ENCODE measurements around the gene CYREN.
"Not testable (repeated sequence)": the region's sequence is repeated elsewhere in the genome, so short reads cannot be mapped to it uniquely, and the experiment has no call there.

CYREN gene

GRCh38 chr7:135160858-135161653 lies 9.5 kb downstream of the CYREN start:
- DNase-seq (ENCODE audit: low read depth in 4 of 4, low spot score in 1 of 4) = no peak

GRCh38 chr7:135160098-135160857 lies 10.2 kb downstream of the CYREN start:
- DNase-seq (ENCODE audit: low read depth in 4 of 4, low spot score in 1 of 4) = no peak

GRCh38 chr7:135159359-135160085 lies 11.0 kb downstream of the CYREN start:
- no peak for DNase-seq (ENCODE audit: low read depth in 4 of 4, low spot score in 1 of 4)

GRCh38 chr7:135158874-135159273 lies 11.6 kb downstream of the CYREN start:
- no peak for DNase-seq (ENCODE audit: low read depth in 4 of 4, low spot score in 1 of 4)

- DNase-seq (ENCODE audit: low read depth in 4 of 4, low spot score in 1 of 4) = no peak
Observed at GRCh38 chr7:135158141-135158655, 12.3 kb downstream of the CYREN start.

- no peak for DNase-seq (ENCODE audit: low read depth in 4 of 4, low spot score in 1 of 4)
Observed at GRCh38 chr7:135156290-135156689, 14.2 kb downstream of the CYREN start.

GRCh38 chr7:135154734-135155133 lies 15.8 kb downstream of the CYREN start:
- DNase-seq (ENCODE audit: low read depth in 4 of 4, low spot score in 1 of 4) = no peak

GRCh38 chr7:135152442-135152841 lies 18.1 kb downstream of the CYREN start:
- DNase-seq (ENCODE audit: low read depth in 4 of 4, low spot score in 1 of 4) = no peak

- DNase-seq (ENCODE audit: low read depth in 4 of 4, low spot score in 1 of 4) = no peak
Observed at GRCh38 chr7:135151533-135151932, 19.0 kb downstream of the CYREN start.

GRCh38 chr7:135151132-135151531 lies 19.4 kb downstream of the CYREN start:
- no peak for DNase-seq (ENCODE audit: low read depth in 4 of 4, low spot score in 1 of 4)

GRCh38 chr7:135150072-135150782 lies 20.3 kb downstream of the CYREN start:
- DNase-seq (ENCODE audit: low read depth in 4 of 4, low spot score in 1 of 4) = no peak

GRCh38 chr7:135147899-135148721 lies 22.4 kb downstream of the CYREN start, which contains the start of gene TMEM140:
Gene TMEM140, plus strand, starts transcription at chr7:135148072. Its CDS starts 16,370 bp downstream, at chr7:135164442.
- peak in 1 of 4 experiments; percentile 35 for DNase-seq (ENCODE audit: low read depth in 4 of 4, low spot score in 1 of 4)

- DNase-seq (ENCODE audit: low read depth in 4 of 4, low spot score in 1 of 4) = no peak
Observed at GRCh38 chr7:135147341-135147898, 23.1 kb downstream of the CYREN start.

- no peak for DNase-seq (ENCODE audit: low read depth in 4 of 4, low spot score in 1 of 4)
Observed at GRCh38 chr7:135143885-135144668, 26.4 kb downstream of the CYREN start.

GRCh38 chr7:135129579-135129978 lies 40.9 kb downstream of the CYREN start:
- no peak for DNase-seq (ENCODE audit: low read depth in 4 of 4, low spot score in 1 of 4)

- no peak for DNase-seq (ENCODE audit: low read depth in 4 of 4, low spot score in 1 of 4)
Observed at GRCh38 chr7:135128931-135129330, 41.6 kb downstream of the CYREN start.

GRCh38 chr7:135124631-135125030 lies 45.9 kb downstream of the CYREN start:
- DNase-seq (ENCODE audit: low read depth in 4 of 4, low spot score in 1 of 4) = not testable (repeated sequence)

GRCh38 chr7:135121868-135122267 lies 48.6 kb downstream of the CYREN start:
- no peak for DNase-seq (ENCODE audit: low read depth in 4 of 4, low spot score in 1 of 4)

GRCh38 chr7:135117096-135117495 lies 53.4 kb downstream of the CYREN start:
- no peak for DNase-seq (ENCODE audit: low read depth in 4 of 4, low spot score in 1 of 4)
